A673 (cell line): ENCODE measurements around the gene PHLPP2. TPM values are rescaled to one million over a fixed set of nuclear protein-coding genes. Genes with fewer than 3 reads are reported as not detected.

Experiments
- Bru-seq: library from RNA; stranded (reverse); fragments of 400-500 nt; gene quantifications from one replicate; lab custom pipeline; 2021; lab: Mats Ljungman, UMichigan
- BruChase-seq, 2 experiments: library from RNA; stranded (reverse); fragments of 400-500 nt; gene quantifications; one replicate each; lab custom pipeline; 2021; lab: Mats Ljungman, UMichigan
- BruUV-seq: library from RNA; stranded (reverse); fragments of 400-500 nt; replicated peaks from 2 replicates; lab custom pipeline; 2021; lab: Mats Ljungman, UMichigan
- CTCF ChIA-PET: fragments of 300-600 bp; sonication (Branson Sonifier 250); formaldehyde crosslinking; loops from one replicate; lab custom pipeline; 2022; ENCODE audit warnings: antibody characterized with exemption; lab: Charles Lee
- POLR2A ChIA-PET: fragments of 300-600 bp; sonication (Branson Sonifier 250); formaldehyde crosslinking; loops from one replicate; lab custom pipeline; 2022; ENCODE audit warnings: antibody characterized with exemption; ENCODE audit not compliant: low non-redundant PET; lab: Charles Lee
- DNase-seq: peaks from one replicate; pipeline ENCODE4 v3.0.0-alpha.2; 2015; ENCODE audit warnings: low spot score
- H3K27ac ChIP-seq: fragments of 200-600 bp; sonication (generic); 2 replicates; pipeline ENCODE4 v1.5.1; 2016; ENCODE audit warnings: mixed run types, low read depth, mild to moderate bottlenecking, mixed read lengths, antibody characterized with exemption, low read length; ENCODE audit not compliant: poor library complexity, severe bottlenecking
- H3K27me3 ChIP-seq: fragments of 200-600 bp; sonication (generic); replicated peaks from 2 replicates; pipeline ENCODE4 v1.6.1; 2017; ENCODE audit warnings: mixed run types, low read depth, mild to moderate bottlenecking, mixed read lengths, antibody characterized with exemption, low read length; ENCODE audit not compliant: insufficient read depth, poor library complexity
- H3K36me3 ChIP-seq: fragments of 200-600 bp; sonication (generic); 2 replicates; pipeline ENCODE4 v1.6.1; 2016; ENCODE audit warnings: mixed run types, mild to moderate bottlenecking, mixed read lengths, antibody characterized with exemption, low read length; ENCODE audit not compliant: insufficient read depth, poor library complexity, severe bottlenecking
- H3K4me1 ChIP-seq: fragments of 200-600 bp; sonication (generic); 2 replicates; pipeline ENCODE4 v1.6.1; 2017; ENCODE audit warnings: mixed run types, mild to moderate bottlenecking, mixed read lengths, antibody characterized with exemption, low read length; ENCODE audit not compliant: insufficient read depth, poor library complexity, severe bottlenecking
- H3K4me3 ChIP-seq: fragments of 200-600 bp; sonication (generic); 2 replicates; pipeline ENCODE4 v1.5.1; 2016; ENCODE audit warnings: low read depth, mixed run types, mild to moderate bottlenecking, mixed read lengths, low read length; ENCODE audit not compliant: poor library complexity, severe bottlenecking
- H3K9me3 ChIP-seq: fragments of 200-600 bp; sonication (generic); 2 replicates; pipeline ENCODE4 v1.6.1; 2016; ENCODE audit warnings: mixed run types, low read depth, mild to moderate bottlenecking, mixed read lengths, antibody characterized with exemption, low read length; ENCODE audit not compliant: poor library complexity, severe bottlenecking
- CTCF ChIP-seq: fragments of 300-800, 200-600 bp; sonication (generic); conservative IDR thresholded peaks from 2 replicates; pipeline ENCODE4 v1.5.1; 2017; ENCODE audit warnings: low read depth, mild to moderate bottlenecking, antibody characterized with exemption, low read length, moderate library complexity, mixed read lengths
- EZH2 ChIP-seq: fragments of 200-600 bp; sonication (generic); IDR thresholded peaks from 2 replicates; pipeline ENCODE4 v1.6.1; 2017; ENCODE audit warnings: borderline replicate concordance, low read depth, mild to moderate bottlenecking, mixed read lengths, antibody characterized with exemption, low read length; ENCODE audit not compliant: poor library complexity, severe bottlenecking
- intact Hi-C: fragments of 100-400 bp; cut with micrococcal nuclease; formaldehyde crosslinking; loops from one replicate; pipeline ENCODE4 v1.10.0; 2022; ENCODE audit not compliant: unreplicated experiment
- long read RNA-seq: library from polyadenylated mRNA; stranded (forward); transcript quantifications from one replicate; pipeline ENCODE4 v2.0.0, GENCODE V29; 2022
- total RNA-seq: library from RNA; stranded (reverse); gene quantifications from 2 replicates; pipeline ENCODE4 v1.2.3, GENCODE V29; 2021

PHLPP2 gene
- total RNA-seq: 16.3 and 18.3 TPM in 2 replicates
- Bru-seq, nascent RNA: percentile 80 among the genes with signal in this experiment
- BruChase-seq, experiment 1, labeled RNA remaining after a 2-hour chase: percentile 78 among the genes with signal in this experiment
- percentile 68 among the genes with signal in this experiment for BruChase-seq, experiment 2, labeled RNA remaining after a 6-hour chase
- long read RNA-seq, full-length matches to known transcripts: 4 of 9 reads
- long read RNA-seq, partial matches to known transcripts: 3 of 9 reads
- long read RNA-seq, other reads (novel, unspliced or antisense): 2 of 9 reads

GRCh38 chr16:71724320-71724751 is at the start of gene PHLPP2:
TSS of gene PHLPP2 (minus strand) at chr16:71724701. CDS start at chr16:71714795, 9,906 bp downstream.
- no peaks in the 10 kb centered on the region for H3K9me3 ChIP-seq
- H3K36me3 ChIP-seq: no peaks in the 10 kb centered on the region
- TF ChIP-seq EZH2 (no peak), CTCF (no peak)
- intact Hi-C loops: no loop called here
- peaks cover 9% of the 10 kb centered on the region for H3K4me1 ChIP-seq
- H3K27me3 ChIP-seq: no peaks in the 10 kb centered on the region
- TSS peak; percentile 57 for BruUV-seq
- DNase-seq: no peak
- POLR2A ChIA-PET: no interaction called here
- peak within 1 kb of the TSS; percentile 82 for H3K27ac ChIP-seq
- CTCF ChIA-PET: no interaction called here
- peak within 1 kb of the TSS; percentile 92 for H3K4me3 ChIP-seq

GRCh38 chr16:71771571-71771970 is 47.1 kb upstream of the PHLPP2 start:
- BruUV-seq: no TSS peak
- no peak for DNase-seq
- Histone ChIP-seq H3K9me3 (no peaks in the 10 kb centered on the region), H3K27ac (no peak overlapping the region), H3K36me3 (peaks cover 43% of the 10 kb centered on the region), H3K4me1 (peaks cover 4% of the 10 kb centered on the region), H3K4me3 (no peak overlapping the region), H3K27me3 (no peaks in the 10 kb centered on the region)
- intact Hi-C loops: no loop called here
- POLR2A ChIA-PET: no interaction called here
- TF ChIP-seq EZH2: no peak
- no peak for TF ChIP-seq CTCF
- CTCF ChIA-PET: no interaction called here

- no peak for DNase-seq
- Histone ChIP-seq H3K9me3 (no peaks in the 10 kb centered on the region), H3K4me1 (peaks cover 6% of the 10 kb centered on the region), H3K27me3 (no peaks in the 10 kb centered on the region), H3K27ac (no peak overlapping the region), H3K4me3 (no peak overlapping the region), H3K36me3 (peaks cover 46% of the 10 kb centered on the region)
- no peak for TF ChIP-seq EZH2
- no peak for TF ChIP-seq CTCF
- ChIA-PET CTCF (no interaction called here), POLR2A (no interaction called here)
- no TSS peak for BruUV-seq
- intact Hi-C loops: no loop called here
Observed at GRCh38 chr16:71769222-71769621, 44.7 kb upstream of the PHLPP2 start.
